HG03354 (cell line): ENCODE results near the gene YBX1.

Experiments used
- ATAC-seq: cut with Tn5 transposase; IDR thresholded peaks from one replicate; pipeline ENCODE4 v1.9.1; 2021; ENCODE audit warnings: mild to moderate bottlenecking; ENCODE audit not compliant: unreplicated experiment, poor library complexity, severe bottlenecking

YBX1 gene

DNA sequence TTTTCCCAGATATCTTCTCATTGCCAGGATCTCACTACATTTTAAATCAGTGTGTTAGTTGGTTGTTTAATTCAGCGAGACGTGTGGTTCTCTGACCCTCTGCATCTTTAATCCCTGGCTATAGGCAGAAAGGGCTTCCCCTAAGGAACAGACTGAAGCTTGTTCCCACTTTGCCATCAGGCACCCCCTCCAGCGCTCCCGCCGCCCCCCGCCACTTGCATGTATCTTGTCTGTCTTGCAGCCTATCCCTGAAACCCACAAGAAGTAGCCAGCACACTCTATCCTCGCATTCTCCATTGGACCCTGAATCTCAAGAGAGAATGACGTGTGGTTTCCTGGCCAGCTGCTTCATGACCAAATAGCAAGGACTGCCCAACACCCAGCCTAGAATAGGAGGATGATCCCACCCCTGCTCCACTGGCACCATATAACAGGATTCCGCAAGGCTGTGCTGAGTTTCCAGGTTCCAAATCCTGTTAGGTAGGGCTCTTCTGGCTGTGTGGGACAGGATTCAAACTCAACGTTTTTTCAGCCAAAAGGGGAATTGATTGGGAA lies 50.0 kb downstream of the YBX1 start:
- no peak for ATAC-seq

DNA sequence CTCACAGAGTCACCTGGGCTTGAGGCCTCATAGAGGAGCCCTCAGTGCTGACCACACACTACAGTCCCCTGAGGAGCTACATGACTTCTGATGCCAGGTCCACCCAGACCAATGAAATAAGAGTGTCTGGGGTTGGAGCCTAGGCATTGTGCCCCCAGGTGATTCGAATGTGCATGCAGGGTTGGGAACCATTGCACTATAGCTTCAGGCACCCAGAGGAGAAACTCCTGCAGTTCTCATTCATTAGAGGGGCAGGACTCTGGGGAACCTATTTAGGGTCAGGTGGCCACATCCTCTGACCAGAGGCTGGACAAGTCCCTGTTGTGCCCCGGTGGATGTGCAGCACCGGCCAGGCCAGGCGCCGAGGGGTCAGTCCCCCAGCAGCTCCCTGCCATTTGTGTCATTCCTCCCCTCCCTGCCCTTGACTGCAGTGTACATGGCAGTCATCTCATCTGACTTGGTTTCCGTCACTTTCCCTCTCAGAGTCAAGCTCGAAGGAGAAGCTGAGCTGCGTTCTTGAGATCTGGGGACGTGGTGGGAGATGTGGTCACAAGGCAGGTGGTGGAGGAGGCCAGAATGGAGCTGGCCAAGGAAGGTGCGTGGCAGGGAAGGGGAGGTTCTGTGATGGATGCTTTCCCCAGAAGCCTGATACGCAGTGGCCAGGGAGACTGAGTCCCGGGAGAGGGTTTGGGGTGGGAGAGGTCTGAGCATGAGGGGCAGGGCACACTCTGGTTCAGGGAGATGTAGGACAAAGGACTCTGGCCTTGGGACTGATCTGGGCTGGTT lies 51.4 kb downstream of the YBX1 start:
- ATAC-seq: no peak

DNA sequence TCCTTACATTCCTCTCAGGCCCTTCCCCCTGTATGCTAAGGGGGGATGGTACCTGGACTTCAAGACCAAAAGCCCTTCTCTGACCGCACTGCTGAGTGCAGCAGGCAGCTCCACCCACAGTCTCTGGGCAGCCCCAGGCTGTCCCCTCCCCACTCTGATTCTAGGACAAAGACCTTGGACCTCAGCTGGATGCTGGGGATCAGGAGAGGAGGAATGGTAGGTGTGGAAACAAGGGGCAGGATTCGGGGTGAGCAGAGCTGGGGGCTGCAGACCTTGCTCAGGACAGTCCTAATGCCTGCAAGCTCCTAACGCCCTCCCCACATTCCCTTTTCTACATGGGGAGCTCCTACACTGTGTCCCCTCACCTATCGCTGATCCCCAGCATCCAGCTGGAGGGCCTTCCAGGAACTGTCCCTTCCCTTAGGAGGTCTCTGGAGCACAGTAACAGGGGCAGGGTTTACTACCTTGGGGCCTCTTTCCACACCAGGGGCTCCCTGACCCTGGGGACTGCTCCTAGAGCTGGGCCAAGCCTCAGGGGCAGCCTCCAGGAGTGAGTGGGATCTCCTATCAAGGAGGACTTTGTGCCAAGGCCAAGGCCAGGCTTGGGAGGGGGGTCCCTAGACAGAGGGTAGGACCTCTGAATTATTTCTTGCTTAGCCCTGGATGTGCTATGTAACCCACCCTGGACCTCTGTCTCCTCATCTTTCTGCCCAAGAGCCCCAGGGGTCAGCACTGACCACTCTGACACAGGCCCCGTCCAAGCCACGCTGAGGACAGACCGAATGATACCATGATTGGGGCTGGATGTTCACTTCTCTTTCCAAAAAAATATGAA lies 52.2 kb downstream of the YBX1 start:
- ATAC-seq: no peak

DNA sequence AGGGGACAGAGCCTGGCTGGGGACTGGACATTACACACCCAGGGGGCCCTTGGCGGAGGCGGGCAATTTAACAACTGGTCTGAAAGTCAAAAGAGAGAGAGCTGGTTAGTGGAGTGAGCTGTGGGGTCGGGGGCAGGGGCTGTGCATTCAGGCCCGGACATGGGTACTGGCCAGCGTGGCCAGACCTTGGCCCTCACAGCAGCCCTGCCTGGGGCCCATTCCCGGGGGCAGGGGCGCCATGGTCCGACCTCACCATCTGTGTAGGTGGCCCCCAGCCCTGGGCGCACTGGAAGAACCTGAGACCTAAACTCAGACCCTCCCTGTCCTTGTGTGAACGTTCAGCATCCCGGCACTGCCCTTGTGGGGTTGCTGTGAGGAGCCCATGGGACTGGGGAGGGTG lies 52.8 kb downstream of the YBX1 start:
- ATAC-seq: no peak

DNA sequence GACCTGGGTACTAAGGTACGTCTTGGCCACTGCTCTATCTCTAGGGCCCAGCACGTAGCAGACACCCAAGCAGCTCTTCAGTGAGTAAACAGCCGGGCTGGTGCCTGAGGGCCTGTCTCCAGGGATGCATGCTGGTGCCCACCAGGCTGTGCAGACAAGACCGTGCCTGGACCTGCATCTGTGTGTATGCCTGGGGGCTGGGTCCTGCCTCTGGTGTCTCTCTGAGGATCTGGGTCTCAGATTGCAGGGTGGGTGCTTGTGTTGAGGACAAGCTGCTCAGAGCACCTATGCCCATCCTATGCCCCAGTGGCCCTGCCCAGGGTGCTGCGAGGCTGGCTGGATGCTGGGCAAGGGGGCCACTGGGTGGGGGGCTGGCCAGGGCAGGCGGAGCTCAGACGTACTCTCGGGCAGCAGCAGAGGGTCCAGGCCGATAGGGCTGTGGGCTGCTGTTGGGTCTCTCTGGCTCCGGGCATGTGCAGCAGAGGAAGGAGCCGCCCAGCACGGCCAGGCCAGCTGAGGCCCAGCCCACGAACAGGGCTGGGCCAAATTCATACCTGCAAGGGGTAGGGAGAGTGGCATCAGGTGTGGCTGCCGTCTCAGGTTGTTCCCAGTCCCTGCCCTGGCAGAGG lies 53.4 kb downstream of the YBX1 start:
- no peak for ATAC-seq

DNA sequence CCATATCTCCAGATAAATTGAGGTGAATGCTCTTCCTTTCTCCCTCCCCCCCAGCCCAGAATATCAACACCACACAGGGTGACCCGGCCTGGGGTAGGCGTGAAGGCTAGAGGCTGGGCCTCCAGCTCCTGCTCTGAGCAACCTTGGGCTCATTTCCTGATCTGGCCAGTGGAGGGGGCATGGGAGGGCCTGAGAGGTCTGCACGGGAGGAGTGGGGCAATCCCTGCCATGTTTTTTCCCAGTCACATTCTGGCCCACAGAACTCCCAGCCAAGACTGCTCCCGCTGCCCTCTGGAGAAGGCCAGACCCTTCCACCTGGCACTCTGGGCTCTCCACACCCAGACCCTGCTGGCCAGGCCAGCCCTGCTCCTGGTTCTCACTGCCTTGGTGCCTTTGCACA lies 53.9 kb downstream of the YBX1 start:
- no peak for ATAC-seq

DNA sequence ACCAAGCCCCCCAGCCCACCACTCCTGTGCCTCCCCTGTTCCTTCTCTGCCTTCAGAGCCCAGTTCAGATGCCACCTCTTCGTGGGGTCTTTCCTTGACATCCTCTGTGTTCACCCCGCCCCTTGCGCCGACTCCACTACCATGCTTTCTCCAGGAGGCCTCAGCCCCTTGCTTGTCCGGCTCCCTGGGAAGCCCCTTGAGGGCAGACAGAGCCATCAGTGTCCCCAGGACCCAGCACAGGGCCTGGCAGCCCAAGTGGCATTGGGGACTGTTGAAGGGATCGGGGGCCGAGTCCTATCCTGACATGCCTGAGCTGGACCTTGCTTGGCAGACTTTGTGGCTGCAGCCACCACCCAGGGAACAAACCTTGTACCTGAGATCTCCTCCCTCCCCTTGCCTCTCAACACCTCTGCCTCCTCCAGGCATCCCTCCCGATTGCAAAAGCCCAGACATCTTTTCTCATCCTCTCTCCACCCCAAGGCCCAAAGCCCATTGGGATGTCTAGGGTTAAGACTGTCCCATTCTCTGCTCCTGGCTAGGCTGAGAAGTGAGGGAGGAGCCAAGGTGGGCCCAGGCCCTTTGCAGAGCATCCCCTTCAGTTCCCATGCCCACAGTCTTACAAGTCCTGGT lies 54.5 kb downstream of the YBX1 start:
- ATAC-seq: no peak

DNA sequence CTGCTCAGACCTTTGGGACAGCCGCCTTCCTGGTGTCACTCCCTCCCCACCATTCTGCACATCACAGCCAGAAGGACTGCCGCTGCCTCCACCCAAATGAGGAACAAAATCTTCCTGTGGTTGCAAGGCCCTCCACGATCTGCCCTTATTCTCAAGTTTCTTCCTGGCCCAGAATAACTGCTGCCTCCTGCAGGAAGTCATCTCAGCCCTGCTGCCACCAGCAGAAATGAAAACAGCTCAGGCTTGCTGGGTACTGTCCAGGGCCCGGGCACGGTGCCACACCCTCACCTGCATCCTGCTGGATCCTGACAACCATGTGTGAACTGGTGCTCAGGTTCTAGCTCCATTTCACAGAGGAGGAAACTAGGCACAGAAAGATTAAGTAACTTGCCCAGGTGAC lies 55.0 kb downstream of the YBX1 start:
- no peak for ATAC-seq

DNA sequence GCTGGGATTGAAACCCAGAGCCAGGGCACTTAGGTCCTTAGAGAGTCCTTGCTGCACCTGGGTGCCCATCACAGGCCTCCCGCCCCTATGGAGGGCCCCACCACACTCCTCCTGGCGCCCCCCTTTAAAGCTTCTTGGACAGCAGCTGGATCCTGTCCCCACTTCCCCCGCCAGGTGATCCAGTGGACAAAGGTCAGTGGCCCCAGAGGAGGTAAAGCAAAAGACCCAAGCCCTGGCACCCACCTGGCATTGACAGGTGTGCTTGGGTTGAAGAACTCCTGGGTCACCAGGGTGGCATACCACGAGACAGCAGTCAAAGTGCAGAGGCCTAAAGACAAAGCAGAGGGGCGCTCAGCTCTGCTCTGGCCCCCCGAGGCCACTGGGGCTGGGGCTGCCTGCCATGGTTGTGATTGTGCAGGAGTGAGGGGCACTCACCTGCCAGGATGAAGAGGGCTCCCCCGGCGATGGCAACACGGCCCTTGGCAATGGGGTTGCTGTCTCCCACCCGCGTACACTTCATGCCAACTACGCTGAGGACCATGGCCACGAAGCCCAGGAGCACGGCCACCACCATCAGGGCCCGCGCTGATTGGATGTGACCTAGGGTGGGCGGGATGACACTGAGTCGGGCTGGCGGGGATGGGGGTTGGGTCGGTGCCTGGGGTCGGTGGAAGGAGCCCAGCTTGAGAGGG lies 55.9 kb downstream of the YBX1 start:
- no peak for ATAC-seq

DNA sequence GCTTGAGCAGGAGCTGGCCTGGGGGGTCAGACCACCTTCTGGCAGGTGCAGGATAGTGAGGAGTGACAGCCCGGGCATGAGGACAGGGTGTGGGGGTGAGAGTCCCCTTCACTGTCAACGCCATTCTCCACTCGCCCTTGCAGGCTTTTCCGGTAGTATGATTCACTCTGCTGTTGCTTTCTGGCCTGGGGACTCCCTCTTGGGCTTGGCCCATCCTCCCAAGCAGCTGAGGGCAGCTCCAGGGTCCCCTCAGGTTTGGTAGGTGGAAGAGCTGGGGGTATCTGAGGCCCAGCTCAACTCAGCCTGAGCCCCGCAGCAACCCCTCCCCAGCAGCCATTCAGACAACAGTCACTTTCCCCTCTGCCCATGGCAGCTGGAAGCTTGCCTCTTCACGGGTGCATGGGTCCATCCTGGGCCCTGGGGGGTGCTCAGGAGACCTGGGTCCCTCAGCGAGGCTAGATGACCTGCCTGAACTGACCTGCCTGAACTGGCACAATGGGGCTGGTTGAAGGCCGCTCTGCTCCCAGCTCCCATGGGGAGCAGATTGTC lies 56.5 kb downstream of the YBX1 start:
- no peak for ATAC-seq

DNA sequence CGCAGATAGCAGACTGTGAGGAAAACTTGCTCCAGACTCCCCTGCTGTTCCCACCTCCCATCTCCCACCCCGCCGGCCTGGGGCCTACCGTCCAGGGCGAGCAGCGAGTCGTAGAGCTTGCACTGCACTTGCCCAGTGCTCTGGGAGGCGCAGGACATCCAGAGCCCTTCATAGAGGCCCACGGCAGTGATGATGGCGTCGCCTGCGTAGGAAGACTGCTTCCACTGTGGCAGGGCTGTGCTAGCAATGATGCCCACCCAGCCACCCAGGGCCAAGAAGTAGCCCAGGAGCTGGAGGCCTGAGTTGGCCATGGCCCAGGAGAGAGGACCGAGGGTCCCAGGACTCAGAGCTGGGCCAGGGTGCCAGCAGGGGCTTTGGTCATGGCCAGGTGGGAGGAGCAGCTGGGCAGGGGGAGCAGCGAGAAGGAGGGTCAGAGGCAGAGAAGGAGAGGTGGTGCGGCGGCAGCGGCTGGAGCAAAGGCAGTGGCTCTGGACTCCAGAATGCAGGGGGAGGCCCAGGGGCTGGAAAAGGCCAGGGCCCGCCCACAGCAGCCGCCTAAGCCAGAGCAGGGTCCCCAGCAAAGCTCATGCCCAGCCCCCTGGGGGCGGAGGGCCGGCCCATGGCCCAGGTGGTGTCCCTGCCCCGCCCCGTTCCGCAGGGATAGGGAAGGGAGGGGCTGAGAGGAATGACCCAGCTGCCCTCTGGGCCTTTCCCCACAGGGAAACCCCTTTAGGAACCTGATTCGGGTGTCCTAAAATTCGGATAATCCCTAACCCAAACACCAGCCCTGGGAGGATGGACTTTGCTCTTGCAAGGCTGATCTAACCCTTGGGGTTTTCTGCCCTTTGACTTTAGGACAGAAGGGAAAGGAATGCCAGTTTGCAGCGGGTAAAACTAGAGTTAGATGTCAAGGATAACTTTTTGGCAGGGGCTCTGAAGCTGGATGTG lies 57.8 kb downstream of the YBX1 start, which contains the start of gene CLDN19:
TSS of gene CLDN19 (minus strand) at position 484 of the 948 bp plus-strand sequence. CDS start at position 311, 173 bp downstream.
- no peak for ATAC-seq

DNA sequence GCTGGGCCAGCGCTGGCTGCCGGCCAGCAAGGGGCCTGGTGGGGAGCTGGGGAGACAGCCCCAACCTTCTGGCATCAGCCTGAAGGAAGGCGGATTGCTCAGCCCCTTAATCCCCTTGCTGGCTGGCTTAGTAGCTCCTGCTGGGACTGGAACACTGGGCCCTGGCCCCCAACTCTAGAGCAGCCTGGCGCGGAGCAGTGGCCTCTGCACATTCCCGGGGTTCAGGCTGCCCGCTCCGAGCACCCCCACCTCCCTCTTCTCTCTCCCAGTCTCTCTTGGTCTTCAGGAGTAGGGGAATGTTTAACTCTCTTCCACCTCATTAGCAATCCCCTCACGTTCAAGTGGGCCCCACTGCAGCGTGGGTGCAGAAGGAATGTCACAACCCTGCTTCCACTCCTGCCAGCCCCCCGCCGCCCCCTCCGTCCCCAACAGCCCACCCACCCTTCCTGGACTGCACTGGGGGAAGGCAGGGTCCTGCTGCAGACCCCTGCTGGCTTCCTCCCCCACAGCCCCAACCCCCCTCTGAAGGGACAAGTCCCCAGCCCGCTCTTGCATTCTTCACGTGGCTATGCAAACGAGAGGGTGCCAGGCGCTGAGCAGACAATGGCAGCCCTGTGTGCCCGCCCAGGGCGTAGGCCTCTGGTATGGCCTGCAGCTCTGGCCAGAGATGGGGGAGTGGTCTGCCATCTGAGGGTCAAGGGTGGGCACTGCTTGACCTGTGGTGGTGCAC lies 58.8 kb downstream of the YBX1 start:
- no peak for ATAC-seq

DNA sequence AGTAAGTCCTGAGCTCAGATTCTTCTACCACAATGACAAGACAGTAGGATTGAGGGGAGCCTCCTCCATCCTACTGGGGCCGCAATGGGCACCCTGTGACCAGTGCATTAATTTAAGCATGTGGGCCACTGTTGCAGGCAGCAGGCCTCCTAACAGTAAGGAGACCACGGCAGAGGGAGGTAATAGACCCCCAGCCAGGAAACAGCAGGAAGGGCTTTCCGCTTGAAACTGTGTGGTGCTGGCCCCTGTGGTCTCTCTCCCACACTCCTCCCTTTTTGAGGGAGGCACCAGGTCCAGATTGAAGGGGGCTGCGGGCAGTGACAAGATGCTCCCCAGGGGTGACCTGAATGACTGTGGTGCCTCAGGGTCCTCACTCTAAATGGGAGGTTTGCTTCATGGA lies 59.5 kb downstream of the YBX1 start:
- ATAC-seq: no peak

DNA sequence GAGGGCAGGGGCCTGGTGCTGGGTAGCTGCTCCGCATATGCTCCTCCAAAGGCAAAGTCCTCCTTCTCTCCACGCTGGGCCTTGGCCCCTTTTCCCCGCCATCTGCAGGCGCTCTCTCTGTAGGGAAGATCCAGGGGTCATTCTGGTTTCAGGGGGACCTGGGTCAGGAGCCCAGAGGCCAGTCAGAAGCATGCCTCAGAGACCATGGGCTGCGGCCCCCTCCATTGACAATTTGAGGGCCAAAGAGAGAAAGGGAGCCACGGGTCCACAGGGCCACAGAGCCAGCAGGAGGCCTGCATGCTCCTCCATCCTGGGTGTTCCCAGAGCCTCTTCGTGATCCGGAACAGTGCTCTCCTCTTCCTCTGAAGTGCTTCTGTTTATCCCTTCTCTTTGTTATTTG lies 59.9 kb downstream of the YBX1 start:
- ATAC-seq: no peak

DNA sequence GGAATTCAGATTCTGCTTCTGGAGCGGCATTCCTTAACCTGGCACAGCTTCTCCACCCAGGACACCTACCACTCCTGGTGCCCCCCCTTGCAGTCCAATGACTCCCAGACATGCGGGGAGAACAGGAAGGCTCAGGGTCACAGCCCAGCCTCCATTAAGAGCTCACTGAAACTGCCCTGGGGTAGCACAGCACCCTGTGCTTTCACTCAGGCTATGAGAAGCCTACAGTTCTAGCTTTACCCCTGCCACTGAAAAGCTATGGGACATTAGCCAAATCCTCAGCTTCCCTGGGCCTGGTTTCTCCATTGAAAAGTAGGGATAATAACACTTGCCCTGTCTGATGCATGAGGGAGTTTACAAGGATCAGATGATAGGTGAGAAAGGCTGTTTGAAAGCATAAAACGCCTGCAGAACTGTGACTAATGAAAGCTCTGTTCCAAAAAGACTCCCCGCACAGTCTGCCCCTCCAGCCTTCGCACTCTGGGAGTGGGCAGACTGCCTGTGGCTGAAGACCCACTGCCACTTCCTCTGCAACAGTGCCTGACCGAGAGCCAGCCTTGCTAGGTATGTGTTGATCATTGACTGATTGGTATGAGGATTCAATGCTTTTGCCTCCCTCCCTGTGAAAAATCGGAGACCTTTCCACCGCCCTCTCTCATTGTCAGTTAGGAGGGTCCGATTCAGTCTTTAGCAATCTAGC lies 60.5 kb downstream of the YBX1 start:
- no peak for ATAC-seq

DNA sequence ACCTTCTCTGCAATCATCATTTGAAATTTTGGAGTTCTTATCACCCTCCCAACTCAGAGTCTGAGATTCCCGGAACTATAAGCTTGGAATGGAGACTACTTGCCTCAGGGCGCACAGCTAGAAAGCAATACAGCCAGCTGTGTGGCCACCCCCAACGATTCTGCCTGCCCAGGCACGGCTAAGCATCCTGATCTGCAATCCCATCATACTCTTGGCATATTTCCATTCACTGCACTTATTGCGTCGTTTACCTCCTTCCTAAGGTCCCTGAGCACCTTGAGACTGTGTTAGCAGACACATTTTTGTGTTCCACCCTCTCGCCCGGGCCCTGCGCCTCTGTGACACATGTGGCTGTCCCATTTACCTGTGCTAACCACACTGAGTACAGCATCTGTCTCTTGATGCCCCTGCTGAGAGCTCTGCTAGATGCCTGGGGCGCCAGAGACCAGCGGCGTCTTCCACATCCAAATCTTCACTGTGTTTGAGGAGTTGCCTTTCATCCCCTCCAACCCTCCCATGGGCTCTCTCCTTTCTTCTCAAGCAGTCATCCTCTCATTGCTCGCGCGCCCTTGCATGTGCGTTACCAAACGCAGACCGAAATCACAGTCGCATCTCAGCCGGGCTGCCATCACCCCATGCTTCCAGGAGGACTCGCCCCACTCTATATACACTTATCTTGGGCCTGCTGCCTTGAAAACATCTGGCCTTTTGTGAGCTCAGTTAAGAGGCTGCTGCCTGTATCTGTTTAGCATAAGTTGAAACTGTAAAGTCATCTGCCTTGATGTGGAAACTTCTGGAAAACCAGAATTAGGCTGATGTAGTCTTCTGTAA lies 61.3 kb downstream of the YBX1 start:
- no peak for ATAC-seq
